WTC11 (cell line): Measurements from ENCODE around the gene MIOX. TPM values are rescaled to one million over a fixed set of nuclear protein-coding genes. Genes with fewer than 3 reads are reported as not detected.
A peak's percentile ranks its signal among the peaks of the same experiment; 100 is the strongest.

ENCODE experiments used
- ATAC-seq: fragments of 200-7000 bp; cut with Tn5 transposase; 2 replicates; pipeline ENCODE4 v1.10.0; 2021; ENCODE audit warnings: mild to moderate bottlenecking, moderate library complexity
- CTCF ChIA-PET: fragments of 300-600 bp; sonication (Branson Sonifier 250); formaldehyde crosslinking; loops from one replicate; lab custom pipeline; 2021; ENCODE audit warnings: antibody characterized with exemption; lab: Charles Lee
- POLR2A ChIA-PET: fragments of 350-600 bp; sonication (Branson Sonifier 250); formaldehyde crosslinking; loops from one replicate; lab custom pipeline; 2021; ENCODE audit warnings: antibody characterized with exemption; lab: Charles Lee
- DNase-seq: peaks from one replicate; pipeline ENCODE4 v3.0.0; 2021; ENCODE audit warnings: low spot score
- H3K27ac Mint-ChIP-seq: 2 replicates; pipeline ENCODE4 v1.8.0; 2021; ENCODE audit warnings: mixed read lengths
- H3K27me3 Mint-ChIP-seq: 2 replicates; pipeline ENCODE4 v1.8.0; 2021; ENCODE audit warnings: low read depth, mild to moderate bottlenecking, moderate library complexity, mixed read lengths
- H3K36me3 Mint-ChIP-seq: 2 replicates; pipeline ENCODE4 v1.8.0; 2021; ENCODE audit warnings: mixed read lengths
- H3K4me1 Mint-ChIP-seq: 2 replicates; pipeline ENCODE4 v1.8.0; 2022; ENCODE audit warnings: mixed read lengths
- H3K4me3 Mint-ChIP-seq: 2 replicates; pipeline ENCODE4 v1.8.0; 2021; ENCODE audit warnings: mild to moderate bottlenecking, moderate library complexity, mixed read lengths
- H3K9me3 Mint-ChIP-seq: 2 replicates; pipeline ENCODE4 v1.8.0; 2021; ENCODE audit warnings: mixed read lengths
- CTCF ChIP-seq: fragments of 200-600 bp; IDR thresholded peaks from 2 replicates; pipeline ENCODE4 v1.8.0; 2022; ENCODE audit warnings: antibody characterized with exemption
- MAX ChIP-seq: sonication (generic); formaldehyde crosslinking; IDR thresholded peaks from 2 replicates; pipeline ENCODE4 v1.8.0; 2022; ENCODE audit warnings: mild to moderate bottlenecking, missing genetic modification reagents
- MYBL2 ChIP-seq: sonication (generic); formaldehyde crosslinking; IDR thresholded peaks from 2 replicates; pipeline ENCODE4 v1.8.1; 2023; ENCODE audit warnings: mild to moderate bottlenecking, moderate library complexity, missing genetic modification reagents
- NR3C1 ChIP-seq: sonication (generic); formaldehyde crosslinking; conservative IDR thresholded peaks from 2 replicates; pipeline ENCODE4 v1.8.1; 2023; ENCODE audit warnings: low read depth, mild to moderate bottlenecking, missing genetic modification reagents
- SP1 ChIP-seq: sonication (generic); formaldehyde crosslinking; conservative IDR thresholded peaks from 2 replicates; pipeline ENCODE4 v1.8.1; 2022; ENCODE audit warnings: missing genetic modification reagents
- TCF7 ChIP-seq: sonication (generic); formaldehyde crosslinking; IDR thresholded peaks from 2 replicates; pipeline ENCODE4 v1.8.0; 2022; ENCODE audit warnings: mild to moderate bottlenecking, low read depth, missing genetic modification reagents, moderate library complexity
- TEAD4 ChIP-seq: sonication (generic); formaldehyde crosslinking; IDR thresholded peaks from 2 replicates; pipeline ENCODE4 v1.8.0; 2022; ENCODE audit warnings: mild to moderate bottlenecking, missing genetic modification reagents
- TP53 ChIP-seq: sonication (generic); formaldehyde crosslinking; IDR thresholded peaks from 2 replicates; pipeline ENCODE4 v1.8.1; 2023; ENCODE audit warnings: mild to moderate bottlenecking, missing genetic modification reagents
- ZBTB43 ChIP-seq: sonication (generic); formaldehyde crosslinking; IDR thresholded peaks from 2 replicates; pipeline ENCODE4 v1.8.1; 2023; ENCODE audit warnings: mild to moderate bottlenecking, missing genetic modification reagents
- ZNF671 ChIP-seq: fragments of 250-450 bp; sonication (Bioruptor Pico); IDR thresholded peaks from 2 replicates; pipeline ENCODE4 v1.8.0; 2021; ENCODE audit warnings: mild to moderate bottlenecking
- total RNA-seq: library from RNA; stranded (reverse); gene quantifications from 3 replicates; pipeline ENCODE4 v1.2.3, GENCODE V29; 2021
- TF ChIP-seq, protein P1 (sequence below): fragments of 250-450 bp; sonication (Bioruptor Pico); IDR thresholded peaks from 2 replicates; pipeline ENCODE4 v2.1.2; 2022; ENCODE audit warnings: mild to moderate bottlenecking, moderate library complexity
- TF ChIP-seq, protein P2 (sequence below): fragments of 250-450 bp; sonication (Bioruptor Pico); conservative IDR thresholded peaks from 2 replicates; pipeline ENCODE4 v1.9.0; 2021; ENCODE audit warnings: mild to moderate bottlenecking
- TF ChIP-seq, protein P3 (sequence below): sonication (generic); formaldehyde crosslinking; IDR thresholded peaks from 2 replicates; pipeline ENCODE4 v1.8.0; 2022; ENCODE audit warnings: missing genetic modification reagents

The MIOX gene
- total RNA-seq, 1 experiment from 2014 or later, result 0.33 TPM

DNA sequence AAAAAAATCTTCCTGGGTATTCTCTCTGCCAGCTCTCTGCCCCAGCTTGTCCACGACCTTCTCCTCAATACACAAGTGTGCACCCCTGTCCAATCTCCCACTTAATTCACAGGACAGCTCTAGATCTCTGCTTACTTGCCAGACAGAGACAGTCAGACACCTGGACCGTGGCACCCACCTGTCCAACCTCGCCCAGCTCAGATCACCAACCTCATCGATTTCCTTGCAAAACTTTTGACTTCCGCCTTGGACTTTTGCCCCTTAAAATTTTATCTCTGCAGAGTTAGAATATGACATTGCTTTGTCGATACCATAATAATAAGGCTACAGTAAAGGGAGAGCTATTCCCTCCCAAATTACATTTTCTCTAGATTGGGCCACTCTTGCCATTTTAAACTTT, 10.4 kb downstream of the MIOX start (continued):
- TF ChIP-seq, protein P1, sequence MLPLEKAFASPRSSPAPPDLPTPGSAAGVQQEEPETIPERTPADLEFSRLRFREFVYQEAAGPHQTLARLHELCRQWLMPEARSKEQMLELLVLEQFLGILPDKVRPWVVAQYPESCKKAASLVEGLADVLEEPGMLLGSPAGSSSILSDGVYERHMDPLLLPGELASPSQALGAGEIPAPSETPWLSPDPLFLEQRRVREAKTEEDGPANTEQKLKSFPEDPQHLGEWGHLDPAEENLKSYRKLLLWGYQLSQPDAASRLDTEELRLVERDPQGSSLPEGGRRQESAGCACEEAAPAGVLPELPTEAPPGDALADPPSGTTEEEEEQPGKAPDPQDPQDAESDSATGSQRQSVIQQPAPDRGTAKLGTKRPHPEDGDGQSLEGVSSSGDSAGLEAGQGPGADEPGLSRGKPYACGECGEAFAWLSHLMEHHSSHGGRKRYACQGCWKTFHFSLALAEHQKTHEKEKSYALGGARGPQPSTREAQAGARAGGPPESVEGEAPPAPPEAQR (CRISPR knock-in tag), result no peak
- TF ChIP-seq, all 79 proteins: peak for 0

- Mint-ChIP-seq H3K4me1 (peaks cover 6% of the 10 kb centered on the region), H3K9me3 (no peaks in the 10 kb centered on the region), H3K4me3 (no peak overlapping the region), H3K27me3 (peaks cover 3% of the 10 kb centered on the region), H3K36me3 (no peaks in the 10 kb centered on the region), H3K27ac (no peak overlapping the region)
- TF ChIP-seq CTCF (peak; percentile 33; the same call in 1 of the 2 replicates), TP53 (CRISPR knock-in tag) (no peak), MAX (no peak), TCF7 (CRISPR knock-in tag) (no peak), NR3C1 (CRISPR knock-in tag) (no peak)
- TF ChIP-seq, protein P2, sequence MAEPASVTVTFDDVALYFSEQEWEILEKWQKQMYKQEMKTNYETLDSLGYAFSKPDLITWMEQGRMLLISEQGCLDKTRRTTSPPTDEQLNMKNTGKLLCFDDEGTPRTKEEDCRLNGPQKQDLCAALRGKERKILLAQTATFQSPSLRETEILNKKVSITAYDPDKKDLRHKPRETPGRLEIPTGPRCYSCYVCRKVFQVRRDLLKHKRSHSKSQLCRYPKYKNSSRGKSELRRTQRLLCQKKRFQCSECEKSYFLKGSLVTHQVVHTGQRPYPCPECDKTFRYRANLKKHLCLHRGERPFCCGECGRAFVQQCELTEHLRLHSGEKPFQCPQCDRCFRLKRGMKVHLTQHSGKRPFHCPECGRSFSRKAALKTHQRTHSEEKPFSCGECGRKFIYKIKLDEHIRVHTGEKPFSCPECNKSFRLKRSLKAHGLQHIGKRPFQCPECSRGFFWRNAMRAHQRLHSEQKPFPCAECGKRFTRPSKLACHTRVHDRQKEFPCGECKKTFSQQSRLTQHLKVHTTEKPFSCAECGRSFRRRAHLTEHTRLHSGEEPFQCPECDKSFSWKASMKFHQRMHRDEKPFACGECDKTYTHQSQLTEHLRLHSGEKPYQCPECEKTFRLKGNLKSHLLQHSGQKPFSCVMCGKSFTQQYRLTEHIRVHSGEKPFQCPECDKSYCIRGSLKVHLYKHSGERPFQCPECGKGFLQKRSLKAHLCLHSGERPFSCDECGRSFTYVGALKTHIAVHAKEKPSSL (CRISPR knock-in tag), result no peak
- ATAC-seq, result peak; percentile 97
- POLR2A ChIA-PET, result interaction anchor here (0.6 to 1.5 kb wide), 2 partner anchors 13 to 34 kb away, joined by 3 read pairs; no protein-coding TSS in a partner anchor
- CTCF ChIA-PET, result interaction anchor here (0.6 to 2.6 kb wide), 33 partner anchors 8 to 276 kb away, joined by 3 to 24 read pairs (median 5); partner anchors contain the start of genes ADM2, HDAC10, LMF2 and NCAPH2
- DNase-seq, result peak; percentile 85
These were observed 11.7 kb downstream of the MIOX start for GRCh38 chr22:50498322-50498890.

GRCh38 chr22:50500452-50500851, 13.8 kb downstream of the MIOX start:
- CTCF ChIA-PET, result interaction anchor here (0.6 kb wide), 1 partner anchor 62 kb away, joined by 3 read pairs; the partner anchor contains the start of gene SYCE3
- Mint-ChIP-seq H3K36me3 (no peaks in the 10 kb centered on the region), H3K27me3 (no peaks in the 10 kb centered on the region; the same call in 1 of the 2 replicates), H3K9me3 (no peaks in the 10 kb centered on the region), H3K4me1 (peaks cover 6% of the 10 kb centered on the region), H3K4me3 (no peak overlapping the region), H3K27ac (no peak overlapping the region)
- TF ChIP-seq ZNF671 (CRISPR knock-in tag) (no peak), TEAD4 (CRISPR knock-in tag) (no peak), ZBTB43 (no peak), MYBL2 (CRISPR knock-in tag) (no peak), SP1 (CRISPR knock-in tag) (no peak)
- TF ChIP-seq, protein P3, sequence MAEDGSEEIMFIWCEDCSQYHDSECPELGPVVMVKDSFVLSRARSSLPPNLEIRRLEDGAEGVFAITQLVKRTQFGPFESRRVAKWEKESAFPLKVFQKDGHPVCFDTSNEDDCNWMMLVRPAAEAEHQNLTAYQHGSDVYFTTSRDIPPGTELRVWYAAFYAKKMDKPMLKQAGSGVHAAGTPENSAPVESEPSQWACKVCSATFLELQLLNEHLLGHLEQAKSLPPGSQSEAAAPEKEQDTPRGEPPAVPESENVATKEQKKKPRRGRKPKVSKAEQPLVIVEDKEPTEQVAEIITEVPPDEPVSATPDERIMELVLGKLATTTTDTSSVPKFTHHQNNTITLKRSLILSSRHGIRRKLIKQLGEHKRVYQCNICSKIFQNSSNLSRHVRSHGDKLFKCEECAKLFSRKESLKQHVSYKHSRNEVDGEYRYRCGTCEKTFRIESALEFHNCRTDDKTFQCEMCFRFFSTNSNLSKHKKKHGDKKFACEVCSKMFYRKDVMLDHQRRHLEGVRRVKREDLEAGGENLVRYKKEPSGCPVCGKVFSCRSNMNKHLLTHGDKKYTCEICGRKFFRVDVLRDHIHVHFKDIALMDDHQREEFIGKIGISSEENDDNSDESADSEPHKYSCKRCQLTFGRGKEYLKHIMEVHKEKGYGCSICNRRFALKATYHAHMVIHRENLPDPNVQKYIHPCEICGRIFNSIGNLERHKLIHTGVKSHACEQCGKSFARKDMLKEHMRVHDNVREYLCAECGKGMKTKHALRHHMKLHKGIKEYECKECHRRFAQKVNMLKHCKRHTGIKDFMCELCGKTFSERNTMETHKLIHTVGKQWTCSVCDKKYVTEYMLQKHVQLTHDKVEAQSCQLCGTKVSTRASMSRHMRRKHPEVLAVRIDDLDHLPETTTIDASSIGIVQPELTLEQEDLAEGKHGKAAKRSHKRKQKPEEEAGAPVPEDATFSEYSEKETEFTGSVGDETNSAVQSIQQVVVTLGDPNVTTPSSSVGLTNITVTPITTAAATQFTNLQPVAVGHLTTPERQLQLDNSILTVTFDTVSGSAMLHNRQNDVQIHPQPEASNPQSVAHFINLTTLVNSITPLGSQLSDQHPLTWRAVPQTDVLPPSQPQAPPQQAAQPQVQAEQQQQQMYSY (CRISPR knock-in tag), result no peak
- ATAC-seq (no peak), DNase-seq (no peak)
- POLR2A ChIA-PET, result no interaction called here
